ENCODE results near the gene GPAT3.
"Not testable (repeated sequence)": the region's sequence is repeated elsewhere in the genome, so short reads cannot be mapped to it uniquely, and the experiment has no call there.

GPAT3 gene

DNA sequence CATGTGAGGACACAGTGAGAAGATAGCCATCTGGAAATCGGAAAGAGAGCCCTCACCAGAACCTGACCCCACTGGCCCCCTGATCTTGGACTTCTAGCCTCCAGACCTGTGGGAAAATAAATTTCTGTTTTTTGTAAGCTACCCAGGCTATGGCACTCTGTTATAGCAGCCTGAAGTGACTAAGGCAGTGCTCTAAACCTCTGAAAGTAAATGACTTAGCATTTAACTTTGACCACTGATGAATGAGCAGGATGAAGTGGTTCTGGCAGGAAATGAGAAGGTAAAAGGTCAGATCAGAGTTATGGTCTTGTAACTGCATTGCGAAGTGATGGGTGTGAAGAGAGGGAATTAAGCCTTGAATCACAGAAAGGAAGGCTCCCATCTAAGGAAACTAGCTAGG, 17.0 kb downstream of the GPAT3 start:
- DNase-seq = no peak

DNA sequence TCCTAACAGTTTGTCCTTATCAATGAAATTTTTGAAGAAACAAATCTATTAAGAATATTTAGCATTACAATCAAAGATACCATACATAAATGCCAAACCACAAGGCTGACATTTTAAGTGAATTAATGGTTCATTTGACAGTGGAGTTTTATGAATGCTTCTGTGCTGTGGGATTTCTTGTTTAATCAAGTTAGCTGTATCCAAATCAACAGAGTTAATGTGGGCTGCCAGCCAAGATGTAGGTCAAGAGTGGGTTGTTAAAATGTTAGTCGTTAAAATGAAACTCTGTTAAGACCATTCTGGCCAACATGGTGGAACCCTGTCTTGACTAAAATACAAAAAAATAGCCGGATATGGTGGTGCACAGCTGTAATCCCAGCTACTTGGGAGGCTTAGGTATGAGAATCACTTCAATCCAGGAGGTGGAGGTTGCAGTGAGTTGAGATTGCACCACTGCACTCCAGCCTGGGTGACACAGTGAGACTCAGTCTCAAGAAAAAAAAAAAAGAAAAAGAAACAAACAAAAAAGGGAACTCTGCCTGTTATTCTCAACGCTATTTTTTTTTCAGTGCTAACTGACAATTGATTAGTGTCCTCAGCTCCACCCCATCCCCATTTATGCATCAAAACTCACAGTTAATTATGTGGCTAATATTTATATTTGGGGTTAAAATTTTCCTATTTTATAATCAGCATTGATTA, 20.2 kb downstream of the GPAT3 start:
- no peak for DNase-seq

DNA sequence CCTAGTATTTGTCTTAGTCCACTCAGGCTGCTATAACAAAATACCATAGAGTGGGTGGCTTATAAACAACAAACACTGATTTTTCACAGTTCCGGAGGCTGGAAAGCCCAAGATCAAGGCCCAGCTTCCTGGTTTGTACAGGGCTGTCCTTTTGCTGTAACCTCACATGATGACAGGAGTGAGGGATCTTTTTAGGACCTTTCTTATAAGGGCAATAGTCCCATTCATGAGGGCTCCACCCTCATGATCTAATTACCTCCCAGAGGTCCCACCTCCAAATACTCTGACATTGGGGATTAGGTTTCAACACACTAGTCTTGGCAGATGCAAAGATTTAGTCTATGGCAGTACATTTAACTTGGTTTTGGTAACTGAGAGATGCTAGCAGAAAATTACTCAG, 20.9 kb downstream of the GPAT3 start:
- peak; percentile 40 for DNase-seq

DNA sequence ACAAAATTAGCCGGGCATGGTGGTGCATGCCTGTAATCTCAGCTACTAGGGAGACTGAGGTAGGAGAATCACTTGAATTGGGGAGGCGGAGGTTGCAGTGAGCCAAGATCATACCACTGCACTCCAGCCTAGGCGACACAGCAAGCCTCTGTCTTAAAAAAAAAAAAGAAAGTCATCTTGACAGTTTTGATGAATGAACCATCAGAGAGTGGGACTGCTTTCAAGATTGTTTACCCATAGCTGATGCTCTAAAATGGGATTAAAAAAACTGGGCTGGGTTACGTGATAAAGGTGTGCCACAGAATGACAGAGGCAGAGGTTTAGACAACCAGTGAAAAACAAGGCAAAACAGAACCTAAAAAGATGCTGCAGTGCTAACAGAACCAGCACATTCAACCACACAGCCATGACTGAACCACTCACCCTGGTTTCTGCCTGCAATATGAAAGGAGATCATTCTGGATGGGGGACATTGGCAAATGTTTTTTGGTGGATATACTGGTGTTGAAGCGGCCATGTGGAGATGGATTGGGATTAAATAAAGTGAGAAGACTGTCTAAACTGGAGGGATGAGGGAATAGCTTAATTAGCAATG, 22.2 kb downstream of the GPAT3 start:
- no peak for DNase-seq

DNA sequence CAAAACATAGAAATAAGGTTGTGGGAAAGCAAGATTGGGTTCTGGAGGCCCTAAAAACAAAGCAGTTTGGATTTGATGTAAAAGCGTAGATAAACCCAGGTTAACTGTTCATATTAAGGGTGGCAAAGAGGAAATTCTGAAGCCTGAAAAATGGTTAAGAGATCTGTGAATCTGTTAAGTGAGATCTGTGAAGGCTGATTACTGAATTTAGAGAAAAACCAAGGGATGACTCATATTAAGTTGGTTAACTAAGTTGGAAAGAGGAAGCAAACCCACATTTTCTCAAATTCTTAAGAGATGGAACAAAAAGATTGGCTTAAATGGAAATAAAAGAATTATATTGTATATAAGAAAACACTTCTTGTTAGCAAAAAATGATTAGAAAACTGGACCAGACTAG, 22.8 kb downstream of the GPAT3 start:
- no peak for DNase-seq

DNA sequence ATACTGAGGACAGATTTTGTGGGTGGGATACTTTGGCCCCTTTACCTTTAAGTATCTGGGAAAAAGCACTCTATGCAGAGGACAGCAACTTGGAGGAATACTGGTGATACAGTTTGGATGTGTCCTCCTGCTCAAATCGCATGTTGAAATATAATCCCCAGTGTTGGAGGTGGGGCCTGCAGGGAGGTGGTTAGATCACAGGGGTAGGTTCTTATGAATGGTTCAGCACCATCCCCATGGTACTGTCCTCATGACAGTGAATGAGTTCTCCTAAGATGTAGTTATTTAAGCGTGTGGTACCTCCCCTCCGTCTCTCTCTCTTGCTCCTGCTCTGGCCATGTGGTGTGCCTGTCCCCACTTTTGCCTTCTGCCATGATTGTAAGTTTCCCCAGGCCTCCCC, 24.6 kb downstream of the GPAT3 start:
- DNase-seq = no peak

DNA sequence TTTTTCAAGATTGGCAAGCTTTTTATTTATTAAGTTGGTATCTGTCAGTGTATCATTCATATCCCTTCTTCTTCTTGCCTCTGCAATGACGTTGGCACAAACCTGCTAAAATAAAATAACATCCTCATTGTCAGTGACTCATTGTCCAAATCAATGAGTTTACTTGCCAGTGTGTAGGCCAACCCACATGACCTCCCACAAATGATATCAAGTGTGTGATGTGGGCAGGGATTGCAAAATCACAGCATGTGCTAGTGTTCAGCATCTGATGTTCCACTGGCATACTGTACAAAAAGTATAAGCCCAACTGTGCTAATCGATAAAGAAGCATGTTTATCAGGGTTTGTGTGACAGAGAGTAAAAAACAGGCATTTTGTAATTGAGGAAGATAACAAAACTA, 25.5 kb downstream of the GPAT3 start:
- DNase-seq = no peak

DNA sequence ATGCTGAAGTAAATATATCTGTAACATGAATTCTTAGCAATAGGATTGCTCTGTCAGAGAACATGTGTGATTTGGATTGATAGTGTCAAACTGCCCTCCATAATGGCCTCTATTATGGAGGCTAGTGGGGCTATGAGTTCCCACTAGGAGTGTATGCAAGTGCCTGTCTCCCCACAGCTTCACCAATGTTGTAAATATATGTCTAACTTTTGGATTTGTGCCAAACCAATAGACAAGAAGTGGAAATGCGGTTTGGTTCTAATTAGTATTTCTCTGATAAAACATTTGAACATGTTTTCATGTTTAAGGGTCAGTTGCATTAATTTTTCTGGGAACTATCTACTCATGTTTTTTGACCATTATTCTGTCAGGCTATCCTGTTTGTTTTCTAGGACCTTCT, 28.1 kb downstream of the GPAT3 start:
- DNase-seq = no peak

DNA sequence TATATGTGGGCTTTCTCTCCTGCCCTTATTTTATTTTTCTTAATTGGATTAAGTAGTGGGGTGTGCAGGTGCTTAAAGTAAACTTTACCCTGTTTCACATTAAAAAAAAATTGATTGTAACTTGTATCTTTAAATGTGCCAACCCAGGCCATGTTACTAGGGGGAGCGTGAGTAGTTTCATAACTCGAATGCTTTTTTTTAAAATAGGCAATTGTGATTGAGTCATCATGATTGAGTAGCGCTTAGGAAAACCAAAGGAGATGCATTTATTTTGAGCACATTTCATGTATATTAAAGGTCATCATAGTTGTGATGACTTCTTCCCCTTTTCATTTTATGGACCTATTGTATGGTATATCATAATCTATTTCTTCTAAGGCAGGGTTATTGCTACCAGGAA, 32.2 kb downstream of the GPAT3 start:
- no peak for DNase-seq

DNA sequence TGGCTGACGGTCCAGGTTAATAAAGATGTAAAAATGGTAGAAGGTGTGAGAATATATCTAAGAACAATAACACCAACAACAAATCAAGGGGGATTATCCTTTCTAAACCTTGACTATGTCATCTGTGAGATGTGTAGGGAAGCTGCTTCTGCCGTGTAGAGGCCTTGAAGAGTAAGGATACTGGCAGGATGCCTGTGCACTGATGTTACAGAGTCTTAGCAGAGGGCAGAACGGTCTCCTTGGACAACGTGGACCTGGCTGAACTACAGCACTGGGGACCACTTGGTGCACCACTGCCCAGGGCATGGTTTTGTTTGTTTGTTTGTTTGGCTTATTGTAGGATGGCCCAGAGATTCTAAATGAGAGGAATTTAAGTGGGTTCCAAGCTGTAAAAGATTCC, 33.5 kb downstream of the GPAT3 start:
- DNase-seq = no peak

DNA sequence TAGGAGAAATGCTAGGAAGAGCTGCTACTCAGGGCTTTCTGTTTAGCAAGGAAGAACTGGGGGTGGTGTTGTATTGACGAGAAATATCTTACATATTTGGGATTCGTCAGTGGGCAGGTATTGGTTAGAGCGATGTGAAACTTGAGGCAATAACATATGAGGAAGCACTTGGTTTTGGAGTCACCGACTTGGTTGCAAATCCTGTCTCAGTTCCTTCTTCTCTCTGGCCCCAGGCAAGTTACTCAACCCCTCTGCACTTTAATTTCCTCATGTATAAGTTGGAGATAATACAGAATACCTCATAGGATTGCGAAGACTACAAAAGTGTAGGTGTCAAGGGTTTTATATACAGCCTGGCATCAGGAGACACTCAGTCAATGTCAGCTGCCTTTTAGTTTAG, 34.1 kb downstream of the GPAT3 start:
- DNase-seq = no peak

DNA sequence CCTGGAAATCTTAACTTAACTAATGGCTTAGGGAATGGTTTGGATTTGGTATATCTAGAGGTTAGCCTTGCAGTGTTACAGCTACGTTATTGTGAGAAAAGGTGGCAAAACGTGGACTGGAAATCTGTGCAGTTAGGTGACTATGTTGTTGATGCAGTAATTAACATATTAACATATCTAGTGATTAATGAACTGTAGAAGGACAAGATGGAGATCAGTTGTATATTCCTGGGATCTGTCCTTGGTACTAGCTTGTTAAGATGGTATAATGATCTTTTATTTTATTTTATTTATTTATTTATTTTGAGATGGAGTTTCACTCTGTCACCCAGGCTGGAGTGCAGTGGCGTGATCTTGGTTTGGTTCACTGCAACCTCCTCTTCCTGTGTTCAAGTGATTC, 36.9 kb downstream of the GPAT3 start:
- no peak for DNase-seq

DNA sequence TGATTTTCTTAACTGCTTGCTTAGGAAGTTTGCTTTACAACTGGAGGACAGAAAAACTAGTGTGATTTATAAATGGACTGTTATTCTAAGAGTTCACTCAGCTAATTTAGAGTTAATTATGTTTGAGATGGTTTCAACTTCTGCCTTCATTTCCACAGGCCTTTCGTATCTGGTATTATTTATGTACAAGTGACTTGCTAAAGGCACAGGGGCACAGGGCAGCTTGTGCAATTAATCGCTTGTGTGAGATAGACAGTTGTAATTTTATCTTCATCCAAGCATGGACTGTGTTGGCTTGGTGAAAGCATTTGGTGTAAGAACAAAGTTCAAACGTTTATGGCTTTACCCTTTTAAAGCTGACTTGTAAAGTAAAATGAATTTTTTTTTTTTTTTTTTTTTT, 38.3 kb downstream of the GPAT3 start:
- DNase-seq = no peak

DNA sequence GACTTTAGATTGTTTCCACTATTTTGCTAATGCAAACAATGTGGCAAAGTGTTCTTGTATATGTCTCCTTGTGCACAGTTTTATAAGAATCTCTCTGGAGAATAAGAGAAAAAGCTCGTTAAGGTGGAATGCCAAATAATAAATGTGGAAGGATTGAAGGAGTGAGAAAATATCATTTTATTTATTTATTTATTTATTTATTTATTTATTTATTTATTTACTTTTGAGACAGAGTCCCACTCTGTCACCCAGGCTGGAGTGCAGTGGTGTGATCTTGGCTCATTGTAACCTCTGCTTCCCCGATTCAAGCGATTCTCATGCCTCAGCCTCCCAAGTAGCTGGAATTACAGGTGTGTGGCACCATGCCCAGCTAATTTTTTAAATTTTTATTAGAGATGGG, 40.3 kb downstream of the GPAT3 start:
- DNase-seq = not testable (repeated sequence)

DNA sequence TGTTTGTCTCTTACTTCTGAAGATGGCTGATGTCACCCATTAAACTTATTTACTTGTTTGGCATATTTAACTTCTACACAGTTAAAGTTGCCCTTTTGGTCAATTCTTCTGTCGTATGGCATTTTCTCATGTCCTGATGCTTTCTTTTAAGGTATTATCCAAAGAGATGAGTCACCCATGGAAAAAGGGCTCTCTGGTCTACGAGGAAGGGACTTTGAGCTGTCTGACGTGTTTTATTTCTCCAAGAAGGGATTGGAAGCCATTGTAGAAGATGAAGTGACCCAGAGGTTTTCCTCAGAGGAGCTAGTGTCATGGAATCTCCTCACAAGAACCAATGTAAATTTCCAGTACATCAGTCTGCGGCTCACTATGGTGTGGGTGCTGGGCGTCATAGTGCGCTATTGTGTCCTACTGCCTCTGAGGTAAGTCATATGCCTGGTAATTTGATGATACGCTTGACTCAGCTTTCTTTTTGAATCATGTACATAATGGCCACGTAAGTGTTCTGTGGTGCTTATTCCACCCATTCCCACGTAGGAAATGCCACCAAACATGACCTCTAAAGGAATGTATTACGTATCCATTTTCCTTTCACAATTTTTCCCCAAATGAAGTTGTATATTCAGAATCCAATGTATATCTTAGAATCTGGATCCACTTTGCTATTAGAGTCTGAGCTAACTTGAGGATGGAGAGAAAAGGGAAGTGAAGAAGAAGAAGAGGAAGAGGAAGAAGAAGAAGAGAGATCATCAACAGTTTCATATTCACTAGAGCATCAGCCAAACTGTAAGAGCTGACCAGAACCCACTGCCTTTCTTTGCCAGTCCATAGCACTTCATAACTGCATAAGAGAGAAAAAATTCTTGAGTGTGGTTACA, 45.7 kb downstream of the GPAT3 start:
- DNase-seq = no peak

DNA sequence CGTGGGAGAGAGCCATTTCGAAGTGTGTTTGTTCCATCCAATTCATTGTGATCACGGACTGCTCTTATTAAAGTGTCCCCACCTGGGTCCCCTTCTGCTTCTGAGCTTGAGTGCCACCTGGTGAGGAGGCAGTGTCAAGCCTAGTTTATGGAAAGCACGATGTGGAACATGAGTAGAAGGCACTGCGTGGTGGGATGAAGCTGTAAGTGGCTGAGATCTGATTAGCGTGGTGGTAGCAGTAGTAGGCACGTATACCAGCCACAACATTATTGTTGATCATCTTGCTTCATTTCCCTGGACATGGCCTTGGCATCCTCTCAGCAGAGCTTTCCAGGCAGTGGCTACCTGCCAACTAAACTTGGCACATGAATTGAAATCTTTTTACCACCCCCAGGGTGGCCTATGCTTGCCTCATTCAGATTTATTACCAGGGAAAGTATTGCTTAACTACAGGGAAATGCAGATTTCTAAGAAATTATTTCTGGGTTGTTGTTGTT, 46.4 kb downstream of the GPAT3 start:
- DNase-seq = peak; percentile 22

DNA sequence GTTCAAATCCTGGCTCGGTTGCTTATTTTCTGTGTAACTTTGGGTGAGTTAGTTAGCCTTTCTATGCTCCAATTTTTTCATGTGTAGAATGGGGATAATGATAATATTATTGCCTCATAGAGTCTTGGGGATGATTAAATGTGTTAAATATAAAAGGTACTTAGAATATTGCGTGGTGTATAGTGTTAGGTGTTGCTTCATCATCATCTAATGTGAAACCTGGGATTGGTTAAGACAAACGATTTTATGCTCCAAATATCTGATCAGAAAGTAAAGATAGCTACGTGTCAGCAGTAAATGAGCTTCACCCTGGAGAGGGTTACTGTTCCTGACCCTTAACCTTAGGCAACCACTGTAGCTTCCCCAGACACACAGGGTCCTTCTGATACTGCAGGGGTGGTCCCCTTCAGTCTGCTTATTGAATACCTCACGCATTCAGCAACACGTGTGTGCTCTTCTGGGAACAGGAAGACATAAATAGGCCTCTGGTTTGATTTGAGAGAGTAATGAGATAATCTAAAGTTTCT, 50.1 kb downstream of the GPAT3 start:
- no peak for DNase-seq

DNA sequence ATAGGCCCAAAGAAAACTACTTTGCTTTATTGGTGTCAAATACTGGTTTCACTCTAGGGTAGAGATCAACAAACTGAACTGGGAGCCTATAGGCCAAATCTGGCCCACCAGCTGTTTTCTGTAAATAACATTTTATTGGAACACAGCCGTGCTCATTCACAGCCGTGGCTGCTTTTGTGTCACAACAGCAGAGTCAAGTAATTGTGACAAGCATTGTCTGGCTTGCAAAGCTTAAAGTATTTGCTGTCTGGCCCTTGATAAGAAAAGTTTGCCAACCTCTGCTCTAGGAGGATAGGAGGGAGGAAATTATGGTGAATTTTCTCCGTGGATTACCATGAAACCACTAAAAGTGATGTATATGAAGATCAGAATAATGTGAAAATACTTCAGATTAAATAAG, 53.4 kb downstream of the GPAT3 start:
- DNase-seq = no peak

DNA sequence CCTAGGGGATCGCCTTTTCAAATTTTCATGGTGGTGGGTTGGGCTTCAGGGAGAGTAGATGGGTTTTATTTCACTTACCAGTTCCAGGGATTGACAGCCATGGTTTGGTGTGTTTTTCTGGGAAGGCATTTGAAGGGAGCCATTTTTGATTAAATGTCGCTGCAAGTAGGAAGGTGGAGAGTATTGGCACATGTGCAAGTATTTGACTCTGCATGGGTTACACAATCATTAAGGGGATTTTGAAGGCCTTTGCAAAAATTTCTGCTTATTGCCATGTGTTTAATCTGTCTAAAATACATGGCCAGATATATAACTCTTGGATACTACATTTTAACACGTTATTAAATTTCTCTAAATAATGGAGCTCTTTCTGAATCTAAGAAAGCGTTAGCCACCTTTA, 55.1 kb downstream of the GPAT3 start:
- DNase-seq = no peak

DNA sequence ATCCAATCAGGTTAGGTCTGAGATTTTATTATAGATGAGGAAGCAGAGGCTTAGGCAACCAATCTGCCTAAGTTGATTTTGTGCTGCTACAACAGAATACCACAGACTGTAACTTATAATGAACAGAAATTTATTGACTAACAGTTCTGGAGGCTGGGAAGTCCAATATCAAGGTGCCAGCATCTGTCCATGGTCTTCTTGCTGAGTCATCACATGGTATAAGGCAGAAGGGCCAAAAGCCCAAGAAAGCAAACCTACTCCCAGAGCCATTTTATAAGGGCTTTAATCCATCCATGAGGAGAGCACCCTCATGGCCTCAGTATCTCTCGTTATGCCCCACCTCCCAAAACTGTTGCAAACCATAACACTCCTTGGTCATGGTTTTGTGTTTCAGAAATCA, 55.8 kb downstream of the GPAT3 start:
- DNase-seq = no peak

DNA sequence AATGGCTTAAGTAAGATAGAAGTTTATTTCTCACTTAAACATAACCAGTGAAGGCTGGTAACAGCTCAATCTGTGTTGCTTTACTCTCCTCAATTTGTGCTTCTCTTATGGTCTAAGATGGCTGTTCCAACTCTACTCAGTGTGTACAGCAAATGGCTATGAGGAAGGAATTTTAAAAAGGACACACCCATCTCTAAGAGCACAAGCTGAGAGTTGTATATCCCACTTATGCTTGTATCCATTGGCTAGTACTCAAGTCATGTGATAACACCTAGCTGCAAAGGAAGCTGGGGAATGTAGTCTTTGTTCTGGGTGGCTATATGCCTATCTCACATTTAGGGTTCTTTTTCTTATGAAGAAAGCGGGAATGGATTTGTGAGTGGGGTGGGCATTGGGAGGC, 63.3 kb downstream of the GPAT3 start:
- DNase-seq = peak; percentile 40

DNA sequence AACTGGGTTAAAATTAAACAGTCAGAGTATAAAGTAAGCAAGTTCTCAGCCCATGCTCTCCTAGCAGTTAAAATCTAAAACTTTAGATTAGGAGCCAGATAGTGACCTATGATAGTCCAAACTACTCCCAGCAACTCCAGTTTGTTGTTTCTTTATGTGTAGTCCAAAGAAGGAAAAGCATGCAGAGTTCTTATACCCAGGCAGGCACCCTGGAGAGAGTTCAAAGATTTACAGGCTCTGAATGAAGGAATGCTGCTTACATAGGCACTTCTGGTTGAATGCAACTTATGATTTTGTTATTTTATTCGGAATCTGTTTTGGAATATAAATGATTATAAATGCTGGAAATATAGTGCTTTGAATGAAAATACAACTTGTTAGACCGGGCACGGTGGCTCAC, 67.2 kb downstream of the GPAT3 start:
- no peak for DNase-seq

DNA sequence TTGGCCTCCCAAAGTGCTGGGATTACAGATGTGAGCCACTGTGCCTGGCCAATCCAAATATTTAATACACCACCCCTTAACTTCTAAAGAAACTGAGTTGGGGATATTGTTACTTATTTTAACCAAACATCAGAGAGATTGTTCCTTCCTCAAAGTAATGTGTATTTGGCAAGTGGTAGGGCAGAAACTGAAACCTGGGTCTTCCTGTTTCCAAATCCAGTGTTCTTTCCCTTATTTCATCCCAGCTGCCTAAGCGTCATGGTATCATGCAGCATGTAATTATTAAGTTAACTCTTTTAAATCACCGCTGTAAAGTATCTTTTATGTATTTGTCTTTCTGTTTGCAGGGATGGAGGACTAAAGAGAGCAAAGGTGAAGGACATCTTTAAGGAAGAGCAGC, 68.4 kb downstream of the GPAT3 start:
- DNase-seq = no peak

DNA sequence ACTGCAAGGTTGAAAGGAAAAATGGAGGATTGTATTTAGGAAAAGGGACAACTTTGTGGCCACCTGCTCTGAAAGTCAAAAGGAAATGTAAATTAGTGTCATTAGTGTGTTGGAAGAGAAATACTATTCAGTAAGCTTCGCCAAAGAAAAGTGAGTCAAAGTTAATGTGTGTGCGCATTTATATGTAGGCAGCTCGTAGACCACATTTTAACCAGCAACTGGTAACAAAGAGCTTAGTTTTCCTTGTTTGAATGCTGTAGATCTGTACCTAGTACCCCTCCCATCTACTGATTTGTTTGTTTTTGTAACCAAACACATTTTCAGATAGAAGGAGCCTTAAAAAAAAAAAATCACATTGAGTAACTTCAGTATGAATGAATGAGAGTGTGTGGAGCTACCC, 69.3 kb downstream of the GPAT3 start:
- DNase-seq = no peak
